Activated CD8-positive, alpha-beta memory T cell treated with anti-CD3 and anti-CD28 coated beads, Interleukin-2, amount 50 U/mL, for 24 hours (primary cell): ENCODE results near the gene TBX4.

ENCODE experiments used
- DNase-seq: peaks from one replicate; pipeline ENCODE4 v3.0.0-alpha.2; 2020; ENCODE audit errors: extremely low read depth

TBX4 gene

GRCh38 chr17:61454381-61455323 is 2.4 kb downstream of the TBX4 start:
- no peak for DNase-seq

DNA sequence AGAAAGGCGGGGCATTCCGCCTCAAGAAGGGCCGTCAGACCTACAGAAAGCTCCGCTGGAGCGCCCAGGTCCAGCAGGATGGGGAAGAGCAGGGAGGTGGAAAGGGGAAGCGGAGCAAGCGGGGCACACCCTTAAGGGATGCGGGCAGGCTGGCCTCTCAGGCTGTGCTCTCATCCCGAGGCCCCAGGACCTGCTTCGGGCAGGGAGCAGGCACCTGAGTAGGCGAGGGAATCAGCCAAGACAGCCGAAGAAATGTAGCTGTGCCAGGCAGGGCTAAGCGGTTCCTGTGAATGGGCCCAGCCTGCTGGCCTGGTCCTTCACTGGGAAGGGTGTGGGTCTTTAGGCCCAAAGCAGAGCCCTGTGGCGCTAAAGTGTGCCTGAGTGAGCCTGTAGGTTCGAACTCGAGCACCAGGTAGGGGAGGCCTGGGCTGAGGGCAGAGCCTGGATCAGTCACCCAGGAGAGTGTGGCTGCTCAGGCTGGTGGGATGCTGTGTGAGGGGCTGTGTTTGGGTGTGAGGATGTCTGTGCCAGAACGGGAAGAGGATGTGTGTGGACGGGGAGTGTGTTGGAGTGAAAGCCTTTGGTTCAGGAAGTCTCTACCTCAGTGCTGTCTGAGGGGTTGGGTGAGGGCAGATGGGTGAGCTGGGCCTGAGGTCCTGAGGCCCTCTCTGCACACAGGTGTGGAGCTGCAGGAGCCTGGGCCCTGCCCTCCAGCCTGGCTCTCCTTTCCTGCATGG is 3.3 kb downstream of the TBX4 start:
- DNase-seq, result no peak

- no peak for DNase-seq
Measured at GRCh38 chr17:61456061-61456681, 3.9 kb downstream of the TBX4 start.

GRCh38 chr17:61456688-61457225 is 4.5 kb downstream of the TBX4 start:
- DNase-seq, result no peak

DNA sequence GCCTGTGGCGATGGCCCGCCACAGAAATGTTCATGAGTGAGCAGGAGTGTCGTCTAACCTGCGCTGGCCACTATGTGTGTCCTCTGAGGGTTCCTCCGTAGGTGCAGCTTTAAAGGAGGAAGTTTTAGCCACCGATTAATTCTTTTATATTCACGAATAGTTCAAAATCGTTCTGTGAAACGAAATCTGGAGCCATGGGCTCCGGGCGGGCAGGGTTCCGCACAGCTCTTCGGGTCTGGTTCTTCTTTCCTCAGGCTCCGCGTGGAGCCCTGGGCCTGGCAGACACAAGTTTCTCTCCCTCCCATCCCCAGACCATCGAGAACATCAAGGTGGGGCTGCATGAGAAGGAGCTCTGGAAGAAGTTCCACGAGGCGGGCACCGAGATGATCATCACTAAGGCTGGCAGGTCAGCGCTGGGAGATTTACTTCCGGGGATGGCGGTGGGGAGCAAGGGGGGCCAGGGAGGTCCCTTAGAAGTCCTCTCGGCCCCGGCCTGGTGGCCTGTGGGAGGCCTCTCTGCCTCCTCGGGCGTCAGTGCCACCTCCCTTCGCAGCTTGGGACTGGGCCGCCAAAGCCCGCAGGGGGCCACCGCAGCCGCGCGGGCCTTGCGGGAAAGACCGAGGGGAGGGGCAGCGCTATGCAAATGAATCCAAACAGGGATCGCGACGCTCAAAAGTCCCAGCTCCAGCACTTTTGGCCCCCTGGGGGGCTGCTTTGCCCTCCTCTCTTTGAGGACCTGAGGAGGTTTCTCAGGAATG is 5.2 kb downstream of the TBX4 start:
- DNase-seq, result no peak

GRCh38 chr17:61458000-61458399 is 5.8 kb downstream of the TBX4 start:
- no peak for DNase-seq

DNA sequence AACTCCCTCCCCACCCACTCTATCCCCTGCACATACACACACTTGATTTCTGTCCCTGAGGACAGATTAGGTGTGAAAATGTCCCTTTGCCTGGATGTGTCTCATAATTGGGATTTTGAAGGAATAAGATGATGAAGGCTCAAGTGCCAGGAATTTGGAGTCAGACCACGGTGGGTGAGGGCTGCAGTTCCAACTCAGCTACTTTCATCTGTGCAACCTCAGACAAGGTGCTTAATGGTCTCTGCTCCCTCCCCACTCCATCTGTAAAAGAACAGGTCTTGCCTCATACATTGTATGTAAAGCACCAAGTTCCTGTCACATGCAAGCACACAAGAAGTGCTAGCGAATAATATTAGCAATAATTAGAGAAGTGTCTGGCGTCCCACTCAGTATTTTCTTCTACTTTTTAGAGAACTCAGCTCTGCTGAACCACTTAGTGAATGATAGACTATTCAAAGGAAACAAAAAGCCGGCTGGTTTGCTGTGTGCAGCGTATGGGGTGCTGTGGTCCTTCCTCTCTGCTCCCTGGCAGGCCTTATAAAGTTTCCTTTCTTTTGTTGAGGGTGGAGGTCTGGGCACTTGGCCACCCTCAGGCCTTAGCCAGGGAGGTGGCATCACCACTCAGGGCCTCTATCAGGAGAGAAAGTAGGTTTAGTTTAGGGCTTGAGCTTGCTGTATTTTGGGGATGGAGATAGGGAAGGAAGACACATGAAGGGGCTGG is 6.4 kb downstream of the TBX4 start:
- DNase-seq, result no peak

DNA sequence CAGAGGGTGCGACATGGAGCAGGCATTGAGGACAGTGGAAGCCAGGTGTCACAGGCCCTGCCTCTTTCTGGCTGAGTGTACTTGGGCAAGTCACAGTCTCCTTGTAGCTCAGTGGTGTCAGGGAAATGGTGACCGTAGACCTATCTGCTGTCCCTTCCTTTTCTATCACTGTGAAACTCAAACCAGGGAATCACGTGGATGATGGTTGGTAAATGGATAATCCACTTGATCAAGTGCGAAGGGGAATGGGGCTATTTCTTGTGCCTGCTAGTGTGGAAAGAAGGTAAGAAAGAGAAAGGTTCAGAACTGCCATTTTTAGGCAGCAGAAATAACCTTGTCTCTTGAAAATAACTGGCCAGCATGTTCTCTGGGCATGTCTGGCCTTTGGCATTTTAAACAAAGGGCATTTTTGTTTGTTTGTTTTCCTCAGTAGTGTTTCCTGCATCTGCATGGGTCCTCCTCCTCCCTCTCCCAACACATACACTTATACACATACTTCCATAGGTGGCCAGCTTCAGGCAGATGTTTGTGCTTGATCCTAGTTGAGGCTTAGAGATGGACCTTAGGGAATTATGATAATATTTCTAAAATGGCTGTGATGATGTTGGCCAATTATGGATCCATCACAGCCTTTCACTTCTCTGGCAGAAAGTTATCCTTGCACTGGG is 7.1 kb downstream of the TBX4 start:
- no peak for DNase-seq

DNA sequence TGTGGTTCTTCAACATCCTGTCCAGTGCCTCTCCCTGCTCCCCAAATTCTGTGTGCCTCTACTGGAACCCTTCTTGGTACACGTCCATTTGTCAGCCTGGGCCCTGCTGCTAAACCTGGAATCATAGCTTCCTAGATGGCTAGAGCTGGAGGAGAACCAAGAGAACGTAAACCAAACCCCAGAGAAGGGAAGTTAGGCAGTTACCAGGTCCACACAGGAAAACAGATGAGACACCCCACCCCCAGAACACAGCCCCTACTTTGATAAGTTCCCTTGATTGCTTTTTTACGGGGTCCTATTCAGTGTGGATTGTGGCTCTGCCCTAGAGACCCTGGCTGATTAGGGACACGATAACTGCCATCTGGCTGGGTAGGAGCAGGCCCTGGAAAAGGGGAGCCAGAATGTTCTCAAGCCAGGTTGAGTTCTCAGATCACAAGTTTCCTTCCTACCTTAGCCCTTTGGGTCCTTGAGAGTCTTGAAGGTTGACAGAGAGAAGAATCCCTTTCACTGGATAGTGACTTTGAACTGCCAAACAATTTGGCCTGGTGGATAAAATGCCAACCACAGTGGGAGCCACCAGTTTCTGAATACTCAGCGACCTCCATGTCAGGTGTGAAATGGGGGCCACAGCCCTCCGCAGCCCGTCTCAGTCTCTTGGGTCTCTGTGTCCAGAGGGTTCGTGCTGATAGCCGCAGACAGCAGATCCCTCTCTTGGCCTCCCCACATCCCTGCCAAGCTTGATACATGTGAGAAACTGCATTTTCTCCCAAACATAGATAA is 7.9 kb downstream of the TBX4 start:
- DNase-seq, result no peak

DNA sequence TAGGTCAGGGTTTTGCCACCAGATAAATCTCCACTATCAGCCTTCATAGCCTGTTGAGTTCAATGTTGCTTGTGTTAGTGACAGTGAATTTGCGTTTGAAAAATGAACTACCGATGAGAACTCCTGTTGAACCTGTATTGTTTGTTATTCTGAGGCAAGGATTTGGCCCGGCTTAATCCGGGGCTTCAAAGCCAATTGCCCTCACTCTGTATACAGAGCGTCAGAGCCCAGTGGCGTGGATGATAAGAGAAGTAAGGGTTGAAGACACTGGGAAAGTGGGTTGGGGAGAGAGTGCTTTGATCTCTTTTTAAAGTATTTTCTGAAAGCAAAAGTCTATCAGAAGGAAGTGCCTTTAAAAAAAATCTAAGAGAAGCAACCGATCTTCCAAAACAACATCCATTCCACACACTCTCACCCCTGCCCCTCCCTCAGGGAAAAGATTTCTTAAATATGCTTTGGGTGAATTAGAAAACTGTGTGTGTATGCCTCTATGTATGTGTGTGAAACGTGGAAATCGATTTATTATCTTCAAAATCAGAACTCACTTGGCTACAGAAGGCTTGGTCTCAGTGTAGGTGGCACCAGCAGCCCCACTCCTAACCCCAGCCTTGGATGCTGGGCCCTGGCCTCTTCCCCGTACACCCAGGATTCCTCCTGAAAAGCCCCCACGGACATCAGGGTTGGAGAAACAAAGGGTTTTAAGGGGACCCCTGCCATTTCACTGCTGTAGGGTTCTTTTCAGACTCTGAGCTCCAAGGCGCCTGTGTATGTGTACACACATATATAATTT is 8.8 kb downstream of the TBX4 start:
- DNase-seq, result no peak

DNA sequence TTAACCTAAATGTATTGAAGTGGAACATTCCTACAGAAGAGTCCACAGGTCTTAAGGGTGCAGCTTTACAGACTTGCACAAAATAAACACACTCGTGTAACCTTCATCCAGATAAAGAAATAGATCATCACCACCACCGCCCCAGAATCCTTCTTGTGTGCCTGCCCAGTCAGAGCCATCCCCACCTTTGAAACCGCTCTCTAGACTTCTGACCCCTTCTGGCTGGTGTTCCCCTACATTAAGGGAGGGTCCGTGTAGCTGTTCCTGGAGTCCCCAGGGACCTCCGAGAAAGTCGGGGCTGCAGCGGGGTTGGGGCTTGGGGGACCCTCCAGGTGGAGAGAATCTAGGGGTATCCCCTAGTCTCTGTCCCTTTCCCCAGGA is 9.4 kb downstream of the TBX4 start:
- DNase-seq, result no peak

- no peak for DNase-seq
Measured at GRCh38 chr17:61461967-61462718, 9.9 kb downstream of the TBX4 start.

DNA sequence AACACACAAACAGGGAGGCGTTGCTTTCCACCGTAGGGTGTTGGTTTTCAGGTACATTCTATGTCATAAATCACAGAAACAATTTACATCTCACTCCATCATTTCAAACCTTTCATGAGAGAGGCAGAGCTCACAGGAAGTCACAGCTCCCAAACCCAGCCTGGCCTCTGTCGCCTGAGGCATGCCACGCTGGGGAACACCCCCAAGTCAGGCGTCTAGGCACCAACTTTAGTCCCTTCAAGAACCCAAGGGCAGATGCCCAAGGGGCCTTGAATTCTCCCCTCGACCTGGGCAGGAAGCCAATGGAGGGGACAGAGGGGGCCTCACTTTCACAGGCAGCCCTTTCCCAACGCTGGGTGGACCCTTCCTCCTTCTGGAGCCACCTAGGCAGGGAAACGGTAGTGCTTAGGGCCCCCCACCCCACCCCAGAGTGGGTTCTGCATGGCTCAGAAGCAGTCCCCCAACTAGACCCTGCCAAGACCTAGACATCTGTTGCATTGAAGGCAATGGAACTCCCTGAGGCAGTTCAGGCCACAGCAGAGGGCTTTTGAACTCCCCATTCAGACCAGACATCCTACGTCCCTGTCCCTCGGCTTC is 10.6 kb downstream of the TBX4 start:
- no peak for DNase-seq

DNA sequence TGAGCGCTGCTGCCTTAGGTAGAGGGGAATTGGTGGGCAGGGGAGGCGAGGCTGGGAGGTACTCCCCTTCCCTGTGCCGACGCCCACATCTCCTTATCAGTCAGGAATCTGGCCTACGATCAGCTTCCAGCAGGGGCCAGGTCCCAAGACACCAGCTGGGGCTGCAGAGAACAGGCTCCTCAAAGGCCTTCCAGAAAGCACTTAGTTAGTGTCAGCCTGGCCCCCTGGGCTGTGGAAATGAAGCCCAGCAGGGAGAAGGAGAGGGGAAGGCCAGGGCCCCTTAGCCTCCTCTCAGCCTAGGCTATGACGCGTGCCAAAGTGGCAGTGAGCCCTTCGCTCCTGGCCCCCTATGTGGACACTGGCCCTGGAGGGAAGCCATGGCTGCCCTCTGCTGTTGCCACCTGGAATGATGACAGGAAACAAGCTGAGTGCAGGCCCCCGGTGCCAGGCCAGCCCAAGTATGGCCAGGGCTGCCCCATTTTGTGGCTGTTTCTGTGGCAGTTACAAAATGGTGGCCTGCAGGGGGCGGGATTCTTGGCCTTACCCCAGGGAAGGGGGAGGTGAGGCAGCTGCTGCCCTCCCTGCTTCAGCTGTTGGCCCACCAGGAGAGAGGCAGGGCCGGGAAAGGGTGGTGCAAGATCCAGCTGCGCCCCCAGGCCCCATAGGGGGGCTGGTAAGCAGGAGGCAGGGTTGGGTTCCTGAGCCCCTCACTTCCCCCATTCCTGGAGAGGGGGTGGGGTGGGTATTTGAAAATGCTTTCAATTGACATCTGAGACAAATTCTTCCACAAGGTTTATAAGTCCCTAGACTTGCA is 11.3 kb downstream of the TBX4 start:
- no peak for DNase-seq

DNA sequence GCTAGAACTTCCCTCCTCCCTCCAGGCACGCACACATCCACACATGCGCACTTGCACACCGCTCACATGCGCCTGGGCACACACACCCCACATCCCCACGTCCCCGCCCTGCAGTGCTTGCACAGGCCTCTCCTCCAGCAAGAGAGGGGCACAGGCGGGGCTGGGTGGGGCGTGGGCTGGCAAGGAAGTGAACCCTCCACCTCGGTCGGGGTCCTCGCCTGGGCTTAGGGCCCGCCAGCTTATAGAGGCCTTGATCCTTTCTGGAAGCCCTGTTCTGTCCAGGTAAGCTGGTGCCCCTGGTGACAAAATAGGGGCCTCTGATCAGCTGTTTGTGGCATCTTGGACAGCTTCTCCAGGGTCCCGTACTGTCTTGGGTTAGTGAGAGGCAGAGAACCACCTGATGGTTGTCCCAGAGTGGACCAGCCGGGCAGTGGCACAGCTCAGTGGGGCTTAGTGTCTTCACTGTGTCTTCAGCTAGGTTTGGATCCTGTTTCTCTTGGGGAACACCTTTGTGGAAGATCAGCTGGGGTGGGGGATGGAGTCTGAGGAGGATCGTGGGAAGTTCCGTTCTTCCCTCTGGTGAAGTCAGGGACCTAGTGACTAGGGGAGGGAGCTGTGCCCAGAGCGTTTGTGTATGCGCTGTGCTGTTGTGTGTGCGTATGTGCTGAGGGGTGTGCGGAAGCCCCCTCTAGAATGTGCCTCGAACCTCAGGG is 12.1 kb downstream of the TBX4 start:
- DNase-seq, result no peak

GRCh38 chr17:61464843-61465180 is 12.6 kb downstream of the TBX4 start:
- no peak for DNase-seq
